A549 (cell line): ENCODE measurements around the gene CTSV. TPM values are rescaled to one million over a fixed set of nuclear protein-coding genes. Genes with fewer than 3 reads are reported as not detected.
"Not testable (repeated sequence)": the region's sequence is repeated elsewhere in the genome, so short reads cannot be mapped to it uniquely, and the experiment has no call there.

Experiments used
- ATAC-seq, 2 experiments: fragments of 200-7000 bp in 1 of 2; fragments of >200 bp in 1 of 2; cut with Nextera tagmentation in 1 of 2; cut with Tn5 transposase in 1 of 2; 3 replicates each; pipeline versions ENCODE4 v1.8.0 to v1.9.1; 2018 to 2020; ENCODE audit warnings: mild to moderate bottlenecking in 1 of 2, moderate library complexity in 1 of 2
- CTCF ChIA-PET: fragments of 300-600 bp; sonication (Branson Sonifier 250); formaldehyde crosslinking; extraction: SDS; loops from one replicate; lab custom pipeline; 2021; ENCODE audit warnings: antibody characterized with exemption, inconsistent platforms; lab: Yijun Ruan, JAX
- POLR2A ChIA-PET: fragments of 350-600 bp; formaldehyde crosslinking; extraction: SDS; loops from one replicate; lab custom pipeline; 2021; ENCODE audit warnings: antibody characterized with exemption, inconsistent platforms; lab: Yijun Ruan, JAX
- DNase-seq, 2 experiments: peaks; one replicate each; pipeline versions ENCODE4 v3.0.0 to v3.0.0-alpha.2; 2011 to 2016; ENCODE audit warnings: low read depth in 1 of 2, low spot score in 1 of 2
- FAIRE-seq: peaks from 2 replicates; lab custom pipeline; 2011; peaks lifted over from hg19 to GRCh38; lab: Jason Lieb, UNC
- H3K27ac ChIP-seq, 2 experiments: fragments of >200 bp; sonication (Bioruptor Twin); formaldehyde crosslinking; 3 replicates each; pipeline ENCODE4 v1.5.1; 2016 to 2017
- H3K4me1 ChIP-seq: fragments of >200 bp; sonication (Bioruptor Twin); formaldehyde crosslinking; 3 replicates; pipeline ENCODE4 v1.6.1; 2016
- H3K4me2 ChIP-seq: fragments of >200 bp; sonication (Bioruptor Twin); formaldehyde crosslinking; 3 replicates; pipeline ENCODE4 v1.6.1; 2016
- H3K4me3 ChIP-seq: fragments of >200 bp; sonication (Bioruptor Twin); formaldehyde crosslinking; 3 replicates; pipeline ENCODE4 v1.5.1; 2016
- H3K9me3 ChIP-seq: fragments of >200 bp; sonication (Bioruptor Twin); formaldehyde crosslinking; 3 replicates; pipeline ENCODE4 v1.6.1; 2016
- WGBS: methylation state at CpG from one replicate; pipeline ENCODE4 v1.1.6; 2017; ENCODE audit errors: missing lambda C conversion rate; 5-methylcytosine and 5-hydroxymethylcytosine counted together
- polyA plus RNA-seq, 4 experiments: library from polyadenylated mRNA; depleted of rRNA in 3 of 4; stranded (reverse); fragments of >200 nt; fragmentation: RNase III in 1 of 4; extraction: RNeasy Plus Mini Kit Qiagen cat#74134 plus additional on column Dnase treatment in 1 of 4; gene quantifications; 2 replicates in 3 of 4; 3 replicates in 1 of 4; pipeline ENCODE4 v1.2.3, GENCODE V29; 2011 to 2017

The CTSV gene
- polyA plus RNA-seq, 2 of the 4 experiments (the other 2 are of a cell fraction), result 13.4 to 14.9 TPM

GRCh38 chr9:96989747-96990318 is 49.1 kb downstream of the CTSV start:
- POLR2A ChIA-PET, CTCF ChIA-PET, DNase-seq, H3K9me3 ChIP-seq, H3K4me1 ChIP-seq, ATAC-seq, H3K4me2 ChIP-seq, FAIRE-seq, H3K27ac ChIP-seq, H3K4me3 ChIP-seq: not testable (repeated sequence)
- WGBS, result 86% methylated on average over 1 of the region's 1 CpG

- WGBS, result 97% methylated on average over 2 of the region's 2 CpGs
- H3K9me3 ChIP-seq, H3K4me1 ChIP-seq, H3K4me2 ChIP-seq, CTCF ChIA-PET, H3K4me3 ChIP-seq, H3K27ac ChIP-seq, FAIRE-seq, ATAC-seq, POLR2A ChIA-PET, DNase-seq: not testable (repeated sequence)
Measured at GRCh38 chr9:96984887-96985286, 54.1 kb downstream of the CTSV start.

GRCh38 chr9:96984139-96984538 is 54.8 kb downstream of the CTSV start:
- CTCF ChIA-PET, H3K27ac ChIP-seq, H3K4me2 ChIP-seq, FAIRE-seq, ATAC-seq, H3K9me3 ChIP-seq, H3K4me3 ChIP-seq, DNase-seq, H3K4me1 ChIP-seq: not testable (repeated sequence)
- WGBS, result 91% methylated on average over 3 of the region's 3 CpGs
- POLR2A ChIA-PET, result interaction anchor here (0.6 kb wide), 1 partner anchor 55 kb away, joined by 6 read pairs; no protein-coding TSS in a partner anchor

GRCh38 chr9:96983496-96984122 is 55.3 kb downstream of the CTSV start:
- CTCF ChIA-PET, FAIRE-seq, H3K4me1 ChIP-seq, H3K4me3 ChIP-seq, H3K9me3 ChIP-seq, DNase-seq, H3K4me2 ChIP-seq, H3K27ac ChIP-seq, ATAC-seq: not testable (repeated sequence)
- POLR2A ChIA-PET, result interaction anchor here (0.6 kb wide), 1 partner anchor 56 kb away, joined by 6 read pairs; no protein-coding TSS in a partner anchor
- WGBS, result 93% methylated on average over 7 of the region's 7 CpGs

Other genes with a start within 250 kb of the CTSV start
- 2.1 and 2.7 TPM in 2 replicates for gene ZNF782, start 184.6 kb downstream of the CTSV start, polyA plus RNA-seq (2011; rRNA removed)
- 1.9 to 2.2 TPM (median 2.1 TPM) in 3 replicates for gene ZNF782, start 184.6 kb downstream of the CTSV start, polyA plus RNA-seq (2017; fragmentation: RNase III; extraction: RNeasy Plus Mini Kit Qiagen cat#74134 plus additional on column Dnase treatment)
- not detected in 2 replicates for gene NUTM2G, start 110.3 kb downstream of the CTSV start, polyA plus RNA-seq (2011; rRNA removed)
- gene NUTM2G, start 110.3 kb downstream of the CTSV start, polyA plus RNA-seq (2017; fragmentation: RNase III; extraction: RNeasy Plus Mini Kit Qiagen cat#74134 plus additional on column Dnase treatment), result not detected in 3 replicates